ENCODE measurements around the gene RBMS3. TPM values are rescaled to one million over a fixed set of nuclear protein-coding genes. Genes with fewer than 3 reads are reported as not detected.

The RBMS3 gene
- total and polyA plus RNA-seq, 2 of the 13 experiments (the other 11 are each of a cell fraction or from before 2014, with no cell fraction given), result not detected

GRCh38 chr3:29410660-29411405, 130.0 kb downstream of the RBMS3 start:
- TF ChIP-seq PHB2 (IDR thresholded peaks at IDR 0.05; ENCODE audit: partially characterized antibody) (no peak), ZMYM4 (CRISPR knock-in tag; IDR thresholded peaks at IDR 0.05) (no peak), HNRNPL (IDR thresholded peaks at IDR 0.05; ENCODE audit: low read depth, low read length) (no peak), CCDC6 (CRISPR knock-in tag; IDR thresholded peaks at IDR 0.05) (no peak), NFYC (CRISPR knock-in tag; IDR thresholded peaks at IDR 0.05) (no peak), ZNF501 (CRISPR knock-in tag; IDR thresholded peaks at IDR 0.05) (no peak), NCOR1 (IDR thresholded peaks at IDR 0.05; ENCODE audit: borderline replicate concordance, low read length) (no peak), NCOA2 (CRISPR knock-in tag; IDR thresholded peaks at IDR 0.05) (no peak), ZNF780A (CRISPR knock-in tag; IDR thresholded peaks at IDR 0.05) (no peak), ZNF777 (CRISPR knock-in tag; IDR thresholded peaks at IDR 0.05) (no peak)
- TF ChIP-seq, protein P1, sequence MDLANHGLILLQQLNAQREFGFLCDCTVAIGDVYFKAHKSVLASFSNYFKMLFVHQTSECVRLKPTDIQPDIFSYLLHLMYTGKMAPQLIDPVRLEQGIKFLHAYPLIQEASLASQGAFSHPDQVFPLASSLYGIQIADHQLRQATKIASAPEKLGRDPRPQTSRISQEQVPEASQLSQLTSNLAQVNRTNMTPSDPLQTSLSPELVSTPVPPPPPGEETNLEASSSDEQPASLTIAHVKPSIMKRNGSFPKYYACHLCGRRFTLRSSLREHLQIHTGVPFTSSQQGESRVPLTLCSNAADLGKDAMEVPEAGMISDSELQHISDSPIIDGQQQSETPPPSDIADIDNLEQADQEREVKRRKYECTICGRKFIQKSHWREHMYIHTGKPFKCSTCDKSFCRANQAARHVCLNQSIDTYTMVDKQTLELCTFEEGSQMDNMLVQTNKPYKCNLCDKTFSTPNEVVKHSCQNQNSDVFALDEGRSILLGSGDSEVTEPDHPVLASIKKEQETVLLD (CRISPR knock-in tag; IDR thresholded peaks at IDR 0.05; ENCODE audit: low read depth), result no peak
- H2AFZ ChIP-seq (ENCODE audit: low read length), result no peak overlapping the region
- no peaks in the 10 kb centered on the region for H3K36me3 ChIP-seq (replicated peaks in 1 of 2; ENCODE audit: control insufficient read depth in 1 of 2, insufficient read depth in 2 of 2, low read length in 2 of 2)
- H3K27me3 ChIP-seq (ENCODE audit: control insufficient read depth in 1 of 2, insufficient read depth in 2 of 2, low read length in 2 of 2), result no peaks in the 10 kb centered on the region
- WGBS (ENCODE audit: low lambda C conversion rate), result under 1% methylated on average over 3 of the region's 3 CpGs
- no peaks in the 10 kb centered on the region for H3K9me3 ChIP-seq (ENCODE audit: low read length)
- FAIRE-seq (no peak), ATAC-seq (no peak), DNase-seq (ENCODE audit: low spot score) (no peak)
- no peaks in the 10 kb centered on the region for H3K79me2 ChIP-seq (ENCODE audit: insufficient read depth, low read length)
- H3K27ac ChIP-seq (ENCODE audit: extremely low read length, insufficient read depth, low read length), result no peak overlapping the region
- no peaks in the 10 kb centered on the region for H3K4me1 ChIP-seq (ENCODE audit: insufficient read depth, low read length)
- intact Hi-C loops (cut with micrococcal nuclease; ENCODE audit: unreplicated experiment) (no loop called here), in situ Hi-C loops (cut with HindIII; ENCODE audit: extremely low pct_ligation_motif_present, low pct_unique_long_range_greater_than_20kb) (no loop called here)
- ChIA-PET CTCF (ENCODE audit: low intra/inter-chr PET ratio, low total read pairs) (no interaction called here), POLR2A (no interaction called here)
- no TSS peak for BruUV-seq (replicated peaks)
- H4K20me1 ChIP-seq (ENCODE audit: insufficient read depth, low read length), result no peaks in the 10 kb centered on the region
- no peak overlapping the region for H3K4me2 ChIP-seq (ENCODE audit: low read depth, low read length)
- H3K4me3 ChIP-seq (replicated peaks in 1 of 3; ENCODE audit: insufficient read depth in 1 of 3, low read depth in 2 of 3, low read length in 3 of 3), result no peak overlapping the region
- H3K9ac ChIP-seq (ENCODE audit: insufficient read depth, low read depth, low read length), result no peak overlapping the region
